DOHH2 (cell line): ENCODE results near the gene CNOT4.

Experiments
- EZH2phosphoT487 ChIP-seq: fragments of 200-600 bp; sonication (generic); IDR thresholded peaks from 2 replicates; pipeline ENCODE4 v1.6.1; 2017; ENCODE audit warnings: borderline replicate concordance, mild to moderate bottlenecking, antibody characterized with exemption, low read length, moderate library complexity, mixed read lengths
- TF ChIP-seq, protein P1 (sequence below): fragments of 200-600 bp; sonication (generic); IDR thresholded peaks from one replicate; pipeline ENCODE4 v1.5.1; 2014; ENCODE audit warnings: antibody characterized with exemption, mild to moderate bottlenecking, low read depth, low read length; ENCODE audit not compliant: poor library complexity, severe bottlenecking

DNA sequence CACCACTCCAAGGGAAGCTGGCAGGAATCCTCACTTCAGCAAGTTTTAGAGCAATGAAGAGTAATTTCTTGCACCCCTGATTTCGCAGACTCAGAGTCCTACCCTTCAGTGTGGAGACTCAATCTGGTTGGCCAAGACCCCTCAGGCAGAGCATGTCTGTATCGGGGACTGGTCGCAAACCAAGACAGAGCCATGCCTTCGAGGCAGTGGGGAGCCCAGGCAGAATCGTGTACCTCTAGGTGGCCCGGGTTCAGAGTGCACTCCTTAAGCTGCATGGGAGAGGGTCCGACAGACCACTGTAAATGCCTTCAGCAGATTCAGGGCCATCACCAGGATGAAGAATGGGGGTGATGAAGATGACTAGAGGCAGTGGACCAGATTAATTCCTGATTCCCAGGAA lies 181.4 kb downstream of the CNOT4 start:
- TF ChIP-seq, protein P1, sequence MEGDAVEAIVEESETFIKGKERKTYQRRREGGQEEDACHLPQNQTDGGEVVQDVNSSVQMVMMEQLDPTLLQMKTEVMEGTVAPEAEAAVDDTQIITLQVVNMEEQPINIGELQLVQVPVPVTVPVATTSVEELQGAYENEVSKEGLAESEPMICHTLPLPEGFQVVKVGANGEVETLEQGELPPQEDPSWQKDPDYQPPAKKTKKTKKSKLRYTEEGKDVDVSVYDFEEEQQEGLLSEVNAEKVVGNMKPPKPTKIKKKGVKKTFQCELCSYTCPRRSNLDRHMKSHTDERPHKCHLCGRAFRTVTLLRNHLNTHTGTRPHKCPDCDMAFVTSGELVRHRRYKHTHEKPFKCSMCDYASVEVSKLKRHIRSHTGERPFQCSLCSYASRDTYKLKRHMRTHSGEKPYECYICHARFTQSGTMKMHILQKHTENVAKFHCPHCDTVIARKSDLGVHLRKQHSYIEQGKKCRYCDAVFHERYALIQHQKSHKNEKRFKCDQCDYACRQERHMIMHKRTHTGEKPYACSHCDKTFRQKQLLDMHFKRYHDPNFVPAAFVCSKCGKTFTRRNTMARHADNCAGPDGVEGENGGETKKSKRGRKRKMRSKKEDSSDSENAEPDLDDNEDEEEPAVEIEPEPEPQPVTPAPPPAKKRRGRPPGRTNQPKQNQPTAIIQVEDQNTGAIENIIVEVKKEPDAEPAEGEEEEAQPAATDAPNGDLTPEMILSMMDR, result no peak
- no peak for TF ChIP-seq EZH2phosphoT487
